ENCODE data around the gene ADGRL2.

DNA sequence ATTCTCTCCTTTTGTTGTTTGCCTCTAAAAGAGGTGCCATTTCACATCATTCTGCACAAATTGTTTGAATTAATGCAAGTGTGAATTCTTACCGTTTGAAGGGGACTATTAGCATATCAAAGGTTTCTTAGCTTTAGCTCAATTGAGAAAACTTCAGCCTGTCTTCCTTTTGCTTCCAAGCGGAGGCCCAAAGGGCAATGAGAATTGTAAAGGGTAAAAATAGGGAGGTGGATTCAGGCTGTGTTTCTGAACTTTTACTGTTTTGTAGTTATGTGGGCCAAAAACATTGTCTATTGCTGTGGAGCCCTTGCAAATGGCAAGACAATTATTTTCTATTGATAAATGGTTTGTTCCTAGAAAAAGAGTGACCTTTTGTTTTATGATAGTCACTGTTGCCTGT lies 3.6 kb downstream of the ADGRL2 start:
- TF ChIP-seq POLR2AphosphoS5 (IDR thresholded peaks at IDR 0.05; ENCODE audit: borderline replicate concordance, low read depth, low read length) (no peak), EZH2 (IDR thresholded peaks at IDR 0.05) (no peak)

Data from SK-N-MC (cell line).